HG02943 (cell line): ENCODE measurements around the gene RNFT1.
"Not testable (repeated sequence)": the region's sequence is repeated elsewhere in the genome, so short reads cannot be mapped to it uniquely, and the experiment has no call there.

Experiments
- ATAC-seq: cut with Tn5 transposase; IDR thresholded peaks from one replicate; pipeline ENCODE4 v1.9.1; 2021; ENCODE audit warnings: mild to moderate bottlenecking, low read depth, moderate library complexity; ENCODE audit not compliant: unreplicated experiment

Gene RNFT1

GRCh38 chr17:59964482-59965328, at the start of gene RNFT1:
Gene RNFT1, minus strand, starts transcription at chr17:59964740. Its CDS starts 77 bp downstream, at chr17:59964663.
- peak; percentile 62 for ATAC-seq

- not testable (repeated sequence) for ATAC-seq
Observed at GRCh38 chr17:60009326-60009725, 44.8 kb upstream of the RNFT1 start.

- ATAC-seq = not testable (repeated sequence)
Observed at GRCh38 chr17:60008377-60008776, 43.8 kb upstream of the RNFT1 start.

- no peak for ATAC-seq
Observed at GRCh38 chr17:60006160-60006559, 41.6 kb upstream of the RNFT1 start.

GRCh38 chr17:60004561-60004960, 40.0 kb upstream of the RNFT1 start:
- ATAC-seq = not testable (repeated sequence)

- not testable (repeated sequence) for ATAC-seq
Observed at GRCh38 chr17:60002405-60002804, 37.9 kb upstream of the RNFT1 start.

GRCh38 chr17:59996608-59997007, 32.1 kb upstream of the RNFT1 start:
- ATAC-seq = not testable (repeated sequence)

GRCh38 chr17:59975166-59975565, 10.6 kb upstream of the RNFT1 start:
- not testable (repeated sequence) for ATAC-seq

GRCh38 chr17:59973483-59973882, 8.9 kb upstream of the RNFT1 start:
- ATAC-seq = not testable (repeated sequence)

- no peak for ATAC-seq
Observed at GRCh38 chr17:59972778-59973177, 8.2 kb upstream of the RNFT1 start.

- not testable (repeated sequence) for ATAC-seq
Observed at GRCh38 chr17:59971771-59972170, 7.2 kb upstream of the RNFT1 start.

- ATAC-seq = peak; percentile 46
Observed at GRCh38 chr17:59963738-59964481, 630 bp downstream of the RNFT1 start.

GRCh38 chr17:59962739-59963318, 1.7 kb downstream of the RNFT1 start:
- no peak for ATAC-seq

- ATAC-seq = not testable (repeated sequence)
Observed at GRCh38 chr17:59959574-59959973, 5.0 kb downstream of the RNFT1 start.

- no peak for ATAC-seq
Observed at GRCh38 chr17:59954856-59955255, 9.7 kb downstream of the RNFT1 start.

GRCh38 chr17:59950049-59950448, 14.5 kb downstream of the RNFT1 start:
- ATAC-seq = no peak

GRCh38 chr17:59947310-59947709, 17.2 kb downstream of the RNFT1 start:
- ATAC-seq = not testable (repeated sequence)

GRCh38 chr17:59946433-59946832, 18.1 kb downstream of the RNFT1 start:
- ATAC-seq = not testable (repeated sequence)

- ATAC-seq = no peak
Observed at GRCh38 chr17:59941131-59941530, 23.4 kb downstream of the RNFT1 start.

GRCh38 chr17:59940697-59941096, 23.8 kb downstream of the RNFT1 start:
- ATAC-seq = not testable (repeated sequence)

- not testable (repeated sequence) for ATAC-seq
Observed at GRCh38 chr17:59933317-59933716, 31.2 kb downstream of the RNFT1 start.
